OCI-LY1 (cell line): ENCODE results near the gene PRMT7.

Source experiments
- H2AFZ ChIP-seq: fragments of 200-600 bp; sonication (generic), shearing (Covaris generic); 2 replicates; pipeline ENCODE4 v1.6.0; 2014; ENCODE audit warnings: antibody characterized with exemption, mild to moderate bottlenecking, low read length
- H3F3A ChIP-seq: fragments of 200-600 bp; sonication (generic), shearing (Covaris generic); 2 replicates; pipeline ENCODE4 v1.6.0; 2014; ENCODE audit warnings: mild to moderate bottlenecking, antibody characterized with exemption, low read length, moderate library complexity; ENCODE audit not compliant: insufficient read depth
- H3K27ac ChIP-seq: fragments of 200-600 bp; sonication (generic); 2 replicates; pipeline ENCODE4 v1.5.1; 2014; ENCODE audit warnings: low read length, mixed run types, mild to moderate bottlenecking, low read depth; ENCODE audit not compliant: poor library complexity, severe bottlenecking
- H3K27me3 ChIP-seq: fragments of 200-600 bp; sonication (generic); 2 replicates; pipeline ENCODE4 v1.6.0; 2014; ENCODE audit warnings: antibody characterized with exemption, mild to moderate bottlenecking, low read length, moderate library complexity; ENCODE audit not compliant: insufficient read depth
- H3K36me3 ChIP-seq: fragments of 200-600 bp; sonication (generic); 2 replicates; pipeline ENCODE4 v1.6.1; 2014; ENCODE audit warnings: mild to moderate bottlenecking, antibody characterized with exemption, low read length, moderate library complexity, mixed read lengths; ENCODE audit not compliant: insufficient read depth
- H3K4me1 ChIP-seq: fragments of 200-600 bp; sonication (generic); 2 replicates; pipeline ENCODE4 v1.5.1; 2014; ENCODE audit warnings: mild to moderate bottlenecking, low read length, moderate library complexity; ENCODE audit not compliant: insufficient read depth, severe bottlenecking
- H3K4me2 ChIP-seq: fragments of 200-600 bp; sonication (generic), shearing (Covaris generic); 2 replicates; pipeline ENCODE4 v1.6.1; 2014; ENCODE audit warnings: low read length
- H3K4me3 ChIP-seq: fragments of 200-600 bp; sonication (generic); 2 replicates; pipeline ENCODE4 v1.5.1; 2014; ENCODE audit warnings: low read length, low read depth, mild to moderate bottlenecking, mixed read lengths; ENCODE audit not compliant: poor library complexity, severe bottlenecking
- H3K79me2 ChIP-seq: fragments of 200-600 bp; shearing (Covaris generic); 2 replicates; pipeline ENCODE4 v1.6.1; 2016; ENCODE audit warnings: mixed run types, low read length, mixed read lengths; ENCODE audit not compliant: insufficient read depth
- H3K9ac ChIP-seq: fragments of 200-600 bp; sonication (generic), shearing (Covaris generic); 2 replicates; pipeline ENCODE4 v1.6.1; 2014; ENCODE audit warnings: mild to moderate bottlenecking, low read length, mixed read lengths
- H3K9me2 ChIP-seq: fragments of 200-600 bp; sonication (generic), shearing (Covaris generic); 2 replicates; pipeline ENCODE4 v1.6.1; 2014; ENCODE audit warnings: low read depth, mild to moderate bottlenecking, low read length, mixed read lengths
- H3K9me3 ChIP-seq: fragments of 200-600 bp; shearing (Covaris generic); 2 replicates; pipeline ENCODE4 v1.6.1; 2014; ENCODE audit warnings: low read length, mixed read lengths
- H4K20me1 ChIP-seq: fragments of 200-600 bp; sonication (generic), shearing (Covaris generic); 2 replicates; pipeline ENCODE4 v1.6.0; 2016; ENCODE audit warnings: mild to moderate bottlenecking, low read length; ENCODE audit not compliant: insufficient read depth
- CTCF ChIP-seq: fragments of 200-600 bp; sonication (generic), shearing (Covaris generic); IDR thresholded peaks from 2 replicates; pipeline ENCODE4 v1.5.1; 2017; ENCODE audit warnings: mild to moderate bottlenecking, antibody characterized with exemption, low read length, moderate library complexity, mixed read lengths
- EZH2 ChIP-seq: fragments of 200-600 bp; sonication (generic), shearing (Covaris generic); IDR thresholded peaks from 2 replicates; pipeline ENCODE4 v1.8.0; 2017; ENCODE audit warnings: borderline replicate concordance, mixed run types, mild to moderate bottlenecking, antibody characterized with exemption, low read length, moderate library complexity, mixed read lengths

Gene PRMT7

GRCh38 chr16:68400083-68400923 is 89.5 kb downstream of the PRMT7 start:
- Histone ChIP-seq H2AFZ (no peak overlapping the region), H3K9ac (no peak overlapping the region), H3K4me3 (no peak overlapping the region), H3K79me2 (no peaks in the 10 kb centered on the region), H3K27ac (no peak overlapping the region), H3F3A (no peaks in the 10 kb centered on the region), H3K27me3 (no peaks in the 10 kb centered on the region; the same call in 1 of the 2 replicates), H3K4me2 (no peak overlapping the region), H3K9me3 (no peaks in the 10 kb centered on the region), H3K9me2 (no peaks in the 10 kb centered on the region), H4K20me1 (no peaks in the 10 kb centered on the region), H3K4me1 (no peaks in the 10 kb centered on the region), H3K36me3 (no peaks in the 10 kb centered on the region)
- TF ChIP-seq CTCF: no peak
- no peak for TF ChIP-seq EZH2

- H3K79me2 ChIP-seq: no peaks in the 10 kb centered on the region
- H3K27me3 ChIP-seq: no peaks in the 10 kb centered on the region; the same call in 1 of the 2 replicates
- H3K36me3 ChIP-seq: no peaks in the 10 kb centered on the region
- no peak overlapping the region for H3K4me3 ChIP-seq
- H4K20me1 ChIP-seq: no peaks in the 10 kb centered on the region
- no peak overlapping the region for H3K9ac ChIP-seq
- no peaks in the 10 kb centered on the region for H3K9me2 ChIP-seq
- no peak for TF ChIP-seq CTCF
- TF ChIP-seq EZH2: no peak
- no peaks in the 10 kb centered on the region for H3K4me1 ChIP-seq
- no peak overlapping the region for H2AFZ ChIP-seq
- H3K4me2 ChIP-seq: no peak overlapping the region
- H3F3A ChIP-seq: no peaks in the 10 kb centered on the region
- no peaks in the 10 kb centered on the region for H3K9me3 ChIP-seq
- H3K27ac ChIP-seq: no peak overlapping the region
Measured at GRCh38 chr16:68400924-68401460, 90.2 kb downstream of the PRMT7 start.

- no peaks in the 10 kb centered on the region for H3K9me2 ChIP-seq
- no peaks in the 10 kb centered on the region; the same call in 1 of the 2 replicates for H3K27me3 ChIP-seq
- no peaks in the 10 kb centered on the region for H3K79me2 ChIP-seq
- H4K20me1 ChIP-seq: no peaks in the 10 kb centered on the region
- TF ChIP-seq CTCF (no peak), EZH2 (no peak)
- no peaks in the 10 kb centered on the region for H3F3A ChIP-seq
- no peak overlapping the region for H3K4me3 ChIP-seq
- H3K9ac ChIP-seq: no peak overlapping the region
- H3K36me3 ChIP-seq: no peaks in the 10 kb centered on the region
- no peaks in the 10 kb centered on the region for H3K9me3 ChIP-seq
- H2AFZ ChIP-seq: no peak overlapping the region
- peaks cover 9% of the 10 kb centered on the region for H3K4me1 ChIP-seq
- no peak overlapping the region for H3K4me2 ChIP-seq
- no peak overlapping the region for H3K27ac ChIP-seq
Measured at GRCh38 chr16:68401871-68402747, 91.3 kb downstream of the PRMT7 start.
